GM18951 (cell line): Measurements from ENCODE around the gene ASTN2.

Experiments used
- POLR2A ChIP-seq: IDR thresholded peaks from 4 replicates; pipeline ENCODE4 v1.6.1; 2011; ENCODE audit warnings: mild to moderate bottlenecking; ENCODE audit not compliant: insufficient read length, insufficient read depth; ENCODE audit errors: extremely low read depth
- in situ Hi-C: fragments of 300-500 bp; cut with MboI; formaldehyde crosslinking; loops from one replicate; pipeline ENCODE4 v1.12.0; 2022; ENCODE audit warnings: low sequenced_read_pairs, mixed read lengths, inconsistent platforms; ENCODE audit not compliant: unreplicated experiment

ASTN2 gene

GRCh38 chr9:117123729-117124128 is 291.1 kb downstream of the ASTN2 start:
- no peak for TF ChIP-seq POLR2A
- in situ Hi-C loops: no loop called here

- no peak for TF ChIP-seq POLR2A
- in situ Hi-C loops: no loop called here
Observed at GRCh38 chr9:117122953-117123352, 291.9 kb downstream of the ASTN2 start.

- in situ Hi-C loops: no loop called here
- TF ChIP-seq POLR2A: no peak
Observed at GRCh38 chr9:117122102-117122501, 292.8 kb downstream of the ASTN2 start.

GRCh38 chr9:117121316-117121715 is 293.5 kb downstream of the ASTN2 start:
- in situ Hi-C loops: no loop called here
- TF ChIP-seq POLR2A: no peak

GRCh38 chr9:117120061-117120460 is 294.8 kb downstream of the ASTN2 start:
- no peak for TF ChIP-seq POLR2A
- in situ Hi-C loops: no loop called here

- TF ChIP-seq POLR2A: no peak
- in situ Hi-C loops: no loop called here
Observed at GRCh38 chr9:117116084-117116483, 298.8 kb downstream of the ASTN2 start.

GRCh38 chr9:117114768-117115167 is 300.1 kb downstream of the ASTN2 start:
- in situ Hi-C loops: no loop called here
- TF ChIP-seq POLR2A: no peak

GRCh38 chr9:117104716-117105495 is 310.0 kb downstream of the ASTN2 start:
- in situ Hi-C loops: no loop called here
- no peak for TF ChIP-seq POLR2A

- TF ChIP-seq POLR2A: no peak
Observed at GRCh38 chr9:117104206-117104605, 310.7 kb downstream of the ASTN2 start.

GRCh38 chr9:117103438-117104110 is 311.3 kb downstream of the ASTN2 start:
- in situ Hi-C loops: no loop called here
- no peak for TF ChIP-seq POLR2A

More at GRCh38 chr9:117104206-117104605, 310.7 kb downstream of the ASTN2 start:
- in situ Hi-C loops: no loop called here

- in situ Hi-C loops: no loop called here
- no peak for TF ChIP-seq POLR2A
Observed at GRCh38 chr9:117101008-117101407, 313.8 kb downstream of the ASTN2 start.

- no peak for TF ChIP-seq POLR2A
- in situ Hi-C loops: no loop called here
Observed at GRCh38 chr9:117098331-117098730, 316.5 kb downstream of the ASTN2 start.

- no peak for TF ChIP-seq POLR2A
- in situ Hi-C loops: no loop called here
Observed at GRCh38 chr9:117097761-117098160, 317.1 kb downstream of the ASTN2 start.

- in situ Hi-C loops: no loop called here
- TF ChIP-seq POLR2A: no peak
Observed at GRCh38 chr9:117096138-117096537, 318.7 kb downstream of the ASTN2 start.
